Activated effector memory CD4-positive, alpha-beta T cell treated with Interleukin-2 at 50 U/mL for 16 hours (primary cell): ENCODE measurements around the gene RHBDL1.
"Not testable (repeated sequence)": the region's sequence is repeated elsewhere in the genome, so short reads cannot be mapped to it uniquely, and the experiment has no call there.

ENCODE experiments used
- DNase-seq: peaks from one replicate; pipeline ENCODE4 v3.0.0-alpha.2; 2020

Gene RHBDL1

DNA sequence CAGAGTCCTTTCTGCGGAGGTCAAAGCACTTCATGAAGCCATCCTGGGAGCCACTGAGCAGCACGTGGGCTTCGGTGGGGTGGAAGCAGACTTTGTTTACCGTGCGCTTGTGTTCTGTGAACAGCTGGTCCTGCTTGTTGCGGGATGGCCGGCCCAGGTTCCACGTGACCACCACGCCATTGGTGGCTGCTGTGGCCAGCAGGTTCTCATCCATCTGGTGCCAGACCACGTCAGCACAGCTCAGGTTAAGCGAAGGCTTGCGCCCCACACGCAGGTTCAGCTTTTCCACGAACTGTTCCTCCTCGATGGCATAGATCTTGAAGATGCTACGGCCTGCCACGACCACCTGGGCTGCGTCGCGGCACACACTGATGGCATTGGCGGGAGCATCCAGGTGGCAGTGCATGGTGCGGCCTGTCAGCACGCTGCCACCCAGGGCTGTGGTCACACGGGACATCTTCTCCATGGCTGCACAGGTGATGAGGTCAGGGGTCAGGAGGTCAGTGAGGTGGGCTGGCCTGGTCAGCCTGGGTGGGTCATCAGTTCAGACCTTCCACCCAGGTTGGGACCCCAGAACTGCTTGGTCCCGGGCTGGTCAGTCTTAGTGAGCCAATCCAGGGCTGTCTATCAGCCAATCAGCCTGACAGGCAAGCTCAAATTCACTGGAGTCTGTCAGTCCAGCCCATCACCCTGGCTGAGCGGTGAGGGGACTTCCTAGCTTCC is 13.9 kb downstream of the RHBDL1 start:
- DNase-seq: no peak

DNA sequence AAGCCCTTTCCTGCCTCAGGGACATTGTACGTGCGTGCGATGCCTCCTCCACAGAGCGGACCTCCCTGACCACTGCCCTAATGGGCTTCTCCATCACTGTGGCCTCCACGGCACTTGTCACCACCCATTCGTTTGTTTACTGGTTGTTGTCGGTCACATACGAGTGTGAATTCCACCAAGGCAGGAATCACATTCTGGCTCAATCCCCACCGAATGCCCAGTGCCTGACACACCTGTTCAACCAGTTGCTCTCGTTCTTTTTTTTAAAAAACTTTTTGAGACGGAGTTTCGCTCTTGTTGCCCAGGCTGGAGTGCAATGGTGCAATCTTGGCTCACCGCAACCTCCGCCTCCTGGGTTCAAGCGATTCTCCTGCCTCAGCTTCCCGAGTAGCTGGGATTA is 15.8 kb downstream of the RHBDL1 start:
- not testable (repeated sequence) for DNase-seq

DNA sequence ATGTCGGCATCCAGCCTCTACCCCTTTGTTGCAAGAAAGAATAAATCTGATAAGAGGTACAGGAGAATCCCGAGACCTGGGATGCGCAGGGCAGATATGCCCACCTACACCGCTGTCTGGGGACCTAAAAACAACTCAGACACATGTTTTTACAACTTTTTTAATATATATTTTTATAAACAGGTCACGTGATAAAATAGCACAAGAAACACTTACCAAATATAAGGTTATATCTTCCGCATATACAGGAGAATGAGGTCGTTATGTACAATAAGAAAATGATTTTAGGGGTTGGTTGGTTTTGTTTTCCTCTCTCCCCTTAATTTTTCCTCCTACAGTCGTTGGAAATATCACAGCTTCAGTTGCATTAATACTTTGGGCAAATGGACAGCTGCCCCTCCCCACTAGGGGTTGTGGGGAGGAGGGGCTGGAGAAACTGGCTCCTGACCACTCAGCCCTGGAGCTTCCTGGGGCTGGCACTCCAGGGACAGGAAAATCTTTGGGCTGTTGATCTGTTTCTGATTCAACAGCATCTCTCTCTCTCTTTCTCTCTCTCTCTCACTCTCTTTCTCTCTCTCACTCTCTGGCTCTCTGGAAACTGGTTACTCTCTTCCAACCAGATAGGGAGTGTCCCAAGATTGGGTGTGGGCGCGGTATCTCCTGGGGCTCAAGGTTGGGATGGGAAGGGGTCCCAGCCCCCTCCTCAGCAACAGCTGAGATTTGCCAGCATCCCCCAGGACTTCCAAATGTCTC is 17.1 kb downstream of the RHBDL1 start:
- DNase-seq: no peak

DNA sequence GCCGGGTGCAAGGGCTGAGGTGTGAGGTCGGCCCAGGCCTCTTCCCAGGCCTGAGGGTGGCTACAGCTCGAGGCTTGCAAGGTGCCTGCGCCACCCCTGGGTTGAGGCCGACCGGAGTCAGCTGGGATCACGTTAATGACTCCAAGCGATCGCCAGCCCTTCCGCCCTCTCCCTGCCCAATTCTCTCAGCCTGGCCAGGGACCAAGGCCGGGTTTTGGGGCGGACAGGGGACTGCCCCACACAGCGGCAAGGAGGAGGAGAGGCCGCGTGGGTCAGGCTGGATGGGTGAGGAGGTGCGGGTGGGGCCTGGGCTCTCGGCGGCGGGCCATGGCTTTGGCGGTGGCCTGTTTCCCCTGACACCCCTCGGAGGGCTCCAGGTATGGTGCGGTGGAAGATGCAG is 17.9 kb downstream of the RHBDL1 start:
- no peak for DNase-seq

DNA sequence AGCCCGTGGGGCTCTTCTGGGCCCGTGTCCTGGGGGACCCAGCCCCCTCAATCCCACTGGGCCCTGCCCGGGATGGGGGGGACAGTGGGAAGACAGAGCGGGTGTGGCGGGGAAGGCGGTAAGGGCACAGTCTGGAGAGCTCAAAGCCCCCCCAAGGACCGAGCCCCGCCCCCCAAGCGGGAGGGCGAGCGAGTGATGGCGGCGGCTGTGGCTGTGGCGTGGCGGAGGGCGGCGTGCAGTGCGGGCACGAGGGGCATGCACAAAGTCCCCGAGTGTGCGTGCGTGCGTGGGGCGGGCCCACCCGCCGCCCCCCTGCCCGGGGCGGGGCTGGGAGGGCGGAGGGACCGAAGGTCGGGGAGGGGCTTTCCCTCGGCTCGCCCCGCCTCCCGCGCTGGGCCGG is 18.3 kb downstream of the RHBDL1 start:
- no peak for DNase-seq

DNA sequence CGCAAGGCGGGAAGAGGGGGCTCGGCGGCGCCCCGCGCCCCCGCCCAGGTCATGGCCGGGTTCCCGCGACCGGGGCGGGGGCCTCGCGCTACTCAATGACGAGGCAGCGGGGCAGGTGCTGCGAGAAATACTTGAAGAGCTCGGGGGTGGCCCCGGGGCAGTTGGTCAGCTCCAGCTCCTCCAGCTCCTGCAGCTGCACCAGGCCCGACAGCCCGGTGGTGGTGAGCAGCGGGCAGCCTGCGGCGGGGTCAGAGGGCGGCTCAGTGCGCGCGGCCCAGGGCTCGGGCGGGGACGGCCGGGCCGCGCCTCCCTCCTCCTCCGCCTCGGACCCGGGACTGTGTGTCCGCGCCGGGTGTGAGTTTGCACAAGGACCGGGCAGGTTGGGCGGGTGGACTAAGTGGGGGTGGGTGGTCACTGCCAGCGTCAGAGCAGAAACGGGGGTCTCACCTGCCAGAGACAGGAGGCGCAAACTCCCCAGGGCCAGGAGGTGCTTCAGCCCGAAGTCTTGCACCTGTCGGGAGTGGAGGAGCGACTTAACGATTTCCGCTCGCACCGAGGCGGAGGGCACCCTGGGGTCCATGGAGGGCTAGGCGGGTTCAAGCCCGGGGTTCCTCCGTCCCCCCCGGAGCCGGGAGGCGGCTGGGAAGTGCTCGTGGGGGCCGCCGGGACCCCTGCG is 18.9 kb downstream of the RHBDL1 start:
- DNase-seq: no peak

DNA sequence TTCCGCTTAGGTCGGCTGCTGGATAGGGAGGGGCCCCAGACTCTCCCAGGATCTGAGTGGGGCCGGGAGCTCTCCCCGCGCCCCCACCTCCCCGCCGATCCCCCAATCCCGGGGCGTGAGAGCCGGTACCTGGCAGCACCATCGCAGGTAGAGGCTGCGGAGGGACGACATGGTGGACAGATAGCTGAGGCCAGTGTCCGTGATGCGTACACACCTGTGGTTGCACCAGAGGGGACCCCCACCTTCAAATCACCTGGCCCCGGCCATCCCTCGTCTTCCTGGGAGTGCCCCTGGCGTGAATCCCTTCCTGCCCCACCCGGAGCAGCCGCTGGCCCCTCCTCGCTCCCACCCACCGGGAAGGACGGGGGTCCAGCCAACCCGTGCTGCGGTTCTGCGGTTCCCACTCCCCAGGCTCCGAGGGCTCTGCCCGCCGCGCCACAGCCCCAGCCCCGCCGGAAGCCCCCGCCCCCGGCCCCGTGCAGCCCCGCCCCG is 19.4 kb downstream of the RHBDL1 start:
- no peak for DNase-seq

DNA sequence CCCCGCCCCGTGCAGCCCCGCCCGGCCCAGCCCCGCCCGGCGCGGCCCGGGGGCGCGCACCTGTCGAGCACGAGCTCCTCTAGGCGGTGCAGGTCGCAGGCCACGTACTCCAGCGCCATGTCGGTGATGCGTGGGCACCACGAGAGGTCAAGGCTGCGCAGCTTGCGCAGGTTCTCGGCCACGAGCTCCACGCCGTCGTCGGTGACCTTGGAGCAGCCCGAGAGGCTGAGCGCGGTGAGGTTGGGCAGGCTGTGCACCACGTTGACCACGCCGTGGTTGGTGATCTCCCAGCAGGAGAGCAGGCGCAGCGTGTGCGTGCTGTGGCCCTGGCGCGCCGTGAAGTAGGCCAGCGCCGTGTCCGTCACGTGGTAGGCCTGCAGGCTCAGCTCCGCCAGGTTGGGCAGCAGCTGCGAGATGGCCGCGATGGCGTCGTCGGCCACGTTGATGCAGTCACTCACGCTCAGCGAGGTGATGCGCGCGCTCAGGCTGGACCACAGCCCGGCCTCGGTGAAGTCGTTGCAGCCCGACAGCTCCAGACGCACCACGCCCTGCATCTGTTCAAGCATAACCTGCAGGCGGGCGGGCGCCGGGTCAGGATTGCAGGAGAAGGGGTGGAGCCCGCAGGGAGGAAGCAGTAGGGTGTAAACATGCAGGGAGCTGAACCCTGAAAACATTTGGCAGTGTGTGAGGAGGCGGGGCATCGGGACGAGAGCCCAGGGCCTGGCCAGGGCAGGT is 20.1 kb downstream of the RHBDL1 start:
- peak; percentile 73 for DNase-seq

DNA sequence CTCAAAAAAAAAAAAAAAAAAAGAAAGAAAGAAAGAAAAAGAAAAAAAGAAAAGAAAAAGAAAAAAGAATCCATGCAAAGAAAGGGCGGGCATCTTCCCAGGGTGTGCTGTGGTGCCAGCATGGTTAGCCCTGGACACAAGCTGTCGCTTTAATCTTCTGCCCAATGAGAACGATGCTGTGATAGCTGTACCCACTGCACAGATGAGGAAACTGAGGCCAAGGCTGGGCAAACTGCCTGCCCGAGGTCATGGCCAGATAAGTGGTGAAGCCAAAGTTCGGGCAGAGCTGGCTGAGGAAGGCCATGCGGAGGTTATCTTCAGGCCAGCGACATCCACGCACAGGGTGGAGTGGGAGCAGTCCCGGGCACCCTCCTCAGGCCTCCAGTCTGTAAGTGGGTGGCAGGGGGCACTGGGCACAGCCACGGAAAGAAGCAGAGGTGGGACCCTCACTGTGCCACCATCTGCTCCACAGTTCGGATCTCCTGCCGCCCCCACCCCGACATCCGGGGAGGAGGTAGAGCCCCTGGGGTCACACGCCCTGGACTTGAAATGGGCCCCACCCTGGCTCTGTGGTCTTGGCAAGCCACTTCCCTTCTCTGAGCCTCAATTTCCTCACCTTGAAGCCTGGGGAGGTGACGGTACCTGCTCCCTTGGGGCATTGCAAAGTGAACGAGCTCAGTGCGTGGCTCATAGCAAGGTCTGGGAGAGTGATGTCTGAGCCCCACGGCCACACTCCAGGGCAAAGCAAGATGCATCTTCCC is 23.6 kb downstream of the RHBDL1 start:
- no peak for DNase-seq

DNA sequence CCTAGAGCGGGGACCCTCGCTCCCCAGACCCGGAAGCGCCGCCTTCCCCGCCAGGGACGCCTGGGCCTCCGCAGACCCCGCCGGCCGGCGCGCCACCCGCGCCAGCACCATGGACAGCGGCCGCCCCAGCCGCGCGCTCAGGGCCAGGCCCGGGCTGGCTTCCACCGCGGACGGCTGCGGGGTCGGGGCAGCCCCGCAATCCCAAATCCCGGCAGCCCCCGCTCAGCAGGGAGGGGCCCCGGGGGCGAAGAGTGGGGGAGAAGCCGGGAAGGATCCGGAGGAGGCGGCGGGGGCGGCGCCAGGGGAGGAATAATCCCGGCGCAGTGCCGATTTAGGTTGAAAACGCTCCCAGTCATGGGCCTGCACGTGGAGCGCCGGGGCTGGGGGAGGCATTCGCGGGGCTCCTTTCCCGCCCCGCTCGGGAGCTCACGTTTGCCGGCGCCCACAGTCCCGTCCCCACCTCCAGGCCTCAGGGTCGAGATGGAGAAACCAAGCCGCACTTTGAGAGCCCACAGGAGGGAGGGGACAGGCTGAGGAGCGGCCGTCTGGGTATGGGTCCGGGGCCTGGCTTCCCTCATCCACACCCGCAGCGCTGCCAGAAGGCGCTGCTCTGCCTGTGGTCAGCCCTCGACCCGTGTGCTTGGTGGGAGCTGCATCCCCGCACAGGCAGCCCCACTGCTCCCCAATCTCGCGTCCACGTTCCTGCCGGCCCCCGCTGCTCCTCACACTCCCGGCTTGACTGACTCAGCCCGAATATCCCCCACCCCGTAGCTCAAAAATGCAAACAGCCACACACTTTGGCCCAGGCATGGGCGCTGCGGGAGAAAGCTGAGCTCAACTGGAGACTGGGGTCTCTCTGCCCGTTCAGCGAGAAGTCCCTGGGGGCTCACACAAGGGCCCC is 25.5 kb downstream of the RHBDL1 start:
- peak; percentile 40 for DNase-seq

DNA sequence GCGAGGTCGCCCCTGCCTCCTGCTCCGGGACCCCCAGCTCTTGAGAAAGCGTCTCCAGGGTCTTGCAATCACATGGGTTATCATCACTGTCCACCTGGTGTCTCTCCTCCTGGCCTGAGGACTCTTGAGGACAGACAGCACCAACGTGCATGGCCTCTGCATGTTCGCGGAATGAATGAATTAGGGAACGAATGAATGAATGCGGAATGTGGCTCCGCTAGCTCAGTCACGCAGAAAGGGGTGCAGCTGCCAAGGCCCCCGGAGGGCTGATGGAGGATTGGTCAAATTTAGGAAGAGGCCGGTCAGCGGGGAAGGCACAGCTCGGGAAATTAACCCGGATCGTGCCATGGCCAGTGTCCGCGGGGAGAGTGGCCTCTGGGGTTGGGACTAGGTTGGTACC is 26.9 kb downstream of the RHBDL1 start:
- no peak for DNase-seq

DNA sequence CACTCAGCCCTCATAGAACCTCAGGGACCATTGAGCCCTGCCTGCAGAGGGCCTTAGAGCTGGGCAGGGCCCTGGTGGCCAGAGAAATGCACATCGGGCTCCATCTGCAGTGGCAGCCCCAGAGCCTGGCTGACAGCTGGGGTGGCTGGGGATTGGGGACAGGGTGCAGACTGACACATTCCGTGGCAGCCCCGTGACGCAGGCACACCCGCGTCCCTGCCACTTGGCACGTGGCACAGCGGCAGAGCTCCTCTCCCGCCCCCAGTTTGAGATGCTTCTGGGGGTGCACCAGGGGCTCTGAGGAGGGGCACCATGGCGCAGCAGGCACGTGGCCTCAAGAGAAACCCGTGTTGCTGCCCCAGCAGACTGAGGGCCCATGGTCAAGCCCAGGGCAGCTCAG is 27.9 kb downstream of the RHBDL1 start:
- DNase-seq: no peak

DNA sequence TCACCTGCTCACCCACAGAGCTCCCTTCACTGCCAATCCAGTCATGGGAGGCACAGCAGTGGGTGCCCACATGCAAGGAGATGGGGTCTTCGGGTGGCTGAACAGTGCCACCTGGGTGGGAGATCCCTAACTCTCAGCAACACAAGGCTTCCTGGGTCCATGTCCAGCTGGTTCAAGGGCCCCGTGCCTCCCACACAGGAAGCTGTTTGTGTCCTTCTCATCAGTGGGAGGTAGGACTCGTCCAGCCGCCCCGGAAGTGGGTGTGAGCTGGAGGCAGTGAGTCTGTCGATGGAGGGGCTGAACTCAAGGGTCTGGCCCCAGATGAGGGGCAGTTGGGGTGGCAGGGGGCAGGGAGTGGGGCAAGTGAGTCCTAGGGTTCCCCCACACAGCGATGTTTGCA is 28.6 kb downstream of the RHBDL1 start:
- DNase-seq: no peak

DNA sequence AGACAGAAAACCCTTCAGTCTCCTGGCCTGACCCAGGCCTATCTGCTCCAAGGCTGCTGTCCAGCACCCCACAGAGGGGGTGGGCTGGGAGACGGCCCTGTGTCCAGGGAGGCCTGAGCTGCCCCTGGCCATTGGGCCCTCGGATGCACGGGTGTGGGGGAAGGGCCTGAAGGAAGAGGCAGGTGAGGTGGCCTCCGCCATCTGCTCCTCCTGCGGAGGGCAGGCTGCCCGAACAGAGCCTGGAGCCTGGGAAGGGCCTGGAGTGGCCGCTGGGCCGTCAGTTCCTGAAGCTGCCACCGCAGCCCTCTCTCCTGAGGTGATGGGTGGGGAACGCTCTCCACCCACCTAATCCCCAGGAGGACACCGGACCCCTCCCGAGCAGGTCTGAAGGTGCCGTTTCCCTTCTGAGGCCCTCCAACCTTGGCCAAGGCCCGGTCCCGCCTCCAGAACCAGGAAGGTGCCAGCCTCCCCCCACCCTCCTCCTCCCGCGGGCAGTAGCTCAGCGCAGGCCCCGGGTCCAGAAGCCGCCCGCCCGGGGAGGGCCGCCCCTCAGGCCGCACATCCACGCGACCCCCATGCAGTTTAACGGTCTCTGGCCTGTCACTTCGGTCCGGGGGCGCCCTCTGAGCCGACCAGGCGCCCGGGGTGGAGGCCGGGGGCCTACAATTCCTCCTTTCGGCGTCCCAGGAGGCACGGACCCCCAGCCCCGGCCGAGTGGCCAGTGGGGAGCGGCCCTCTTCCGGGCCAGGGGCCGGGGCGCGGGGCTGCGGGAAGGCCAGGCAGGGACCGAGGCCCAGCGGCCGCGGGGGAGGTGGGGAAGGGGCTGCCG is 29.3 kb downstream of the RHBDL1 start:
- DNase-seq: no peak

DNA sequence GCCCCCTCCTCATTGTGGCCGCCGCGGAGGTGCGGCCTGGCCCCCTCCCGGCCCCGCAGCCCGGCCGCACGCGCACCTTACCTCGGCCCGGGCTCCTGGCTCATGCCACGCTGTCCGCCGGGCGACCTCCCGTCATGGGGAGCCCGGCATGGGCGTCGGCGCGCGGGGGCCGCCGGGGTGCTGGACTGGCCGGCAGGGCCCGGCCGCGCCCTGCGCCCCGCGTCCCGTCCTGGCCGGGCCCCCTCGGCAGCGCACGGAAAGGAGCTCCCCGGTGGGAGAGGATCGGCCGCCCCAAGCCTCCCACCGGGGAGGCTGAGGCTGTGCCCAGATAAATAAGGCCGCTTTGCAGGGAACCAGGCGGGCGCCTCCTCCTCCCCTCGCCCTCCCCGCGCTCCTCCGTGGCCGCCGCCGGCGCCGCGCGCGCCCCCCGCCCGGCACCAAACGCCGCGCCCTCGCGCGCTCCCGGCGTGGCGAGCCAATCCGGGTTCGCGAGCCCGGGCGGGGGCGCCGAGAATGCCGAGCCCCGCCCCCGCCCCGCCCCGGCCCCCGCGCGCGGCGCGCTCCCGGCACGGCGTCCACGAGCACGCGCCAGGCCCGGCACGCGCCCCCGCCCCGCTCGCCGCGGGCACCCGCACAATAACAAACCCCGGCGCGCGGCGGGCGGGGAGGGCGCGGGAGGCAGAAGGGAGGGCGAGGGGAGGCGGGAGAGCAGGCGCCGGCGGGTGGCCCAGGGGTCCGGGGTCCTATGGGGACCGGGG is 30.1 kb downstream of the RHBDL1 start, which contains the start of gene FBXL16:
FBXL16 (minus strand) TSS at position 371 of the 758 bp plus-strand sequence. CDS start 8,396 bp downstream, outside the sequence.
- DNase-seq: no peak

DNA sequence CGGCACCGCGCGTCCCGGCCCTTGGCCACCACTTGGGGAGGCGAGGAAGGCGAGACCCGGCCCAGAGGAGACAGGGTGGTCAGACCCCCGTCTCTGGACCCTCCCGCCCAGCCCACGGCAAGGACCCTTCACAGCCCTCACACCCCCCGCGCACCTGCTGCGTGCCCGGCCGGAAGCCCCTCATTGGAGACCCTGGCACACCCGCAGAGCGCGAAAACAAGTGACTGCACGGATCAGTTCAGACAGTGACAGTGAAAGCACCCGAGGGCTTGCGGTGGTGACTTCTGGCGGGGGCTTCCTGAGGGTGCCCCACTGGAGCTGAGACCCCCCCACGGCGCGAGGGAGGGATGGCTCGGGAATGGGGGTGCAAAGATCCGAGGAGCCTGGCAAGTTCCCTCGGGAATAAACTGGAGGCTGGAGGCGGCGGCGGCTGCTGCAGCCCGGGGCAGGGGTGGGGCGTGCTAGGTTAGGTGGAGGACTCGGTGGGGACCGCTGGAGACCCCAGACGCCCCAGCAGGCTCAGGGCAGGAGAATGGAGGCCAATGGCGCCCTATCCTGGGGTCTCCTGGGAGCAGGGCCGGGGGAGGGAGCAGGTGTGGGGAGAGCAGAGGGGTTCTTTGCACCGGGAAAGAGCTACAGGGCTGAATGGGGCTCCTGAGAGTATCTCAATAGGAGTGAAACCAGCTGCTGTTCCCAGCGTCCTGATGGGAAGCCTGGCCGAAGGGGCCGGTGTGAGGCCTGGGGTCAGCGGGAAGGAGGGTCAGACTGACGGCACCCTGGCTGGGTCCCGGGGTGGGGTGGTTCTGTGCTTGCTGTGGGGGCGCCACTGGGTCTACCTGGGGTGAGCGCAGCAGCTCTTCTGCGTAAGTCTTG is 31.0 kb downstream of the RHBDL1 start:
- no peak for DNase-seq

DNA sequence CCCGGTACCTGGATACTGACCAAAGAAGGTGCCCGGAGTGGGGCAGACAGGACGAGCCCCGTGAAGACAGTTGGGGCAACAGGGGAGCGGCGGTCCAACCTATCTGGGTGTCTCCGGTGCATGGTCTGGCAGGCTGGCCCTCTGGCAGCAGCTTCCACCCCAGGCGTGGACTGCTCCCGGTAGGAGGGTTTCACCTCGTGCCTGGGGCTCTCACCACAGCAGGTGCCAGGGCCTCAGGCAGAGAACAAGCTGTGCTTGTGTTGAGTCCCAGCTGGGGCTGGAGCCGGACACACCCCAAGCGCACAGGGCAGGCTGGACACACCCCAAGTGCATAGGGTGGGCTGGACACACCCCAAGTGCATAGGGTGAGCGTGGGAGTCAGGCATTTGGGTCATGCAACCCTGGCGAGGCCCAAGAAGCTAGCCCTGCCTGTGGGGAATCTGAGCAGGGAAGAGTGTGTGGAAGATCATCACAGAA is 31.6 kb downstream of the RHBDL1 start:
- no peak for DNase-seq

DNA sequence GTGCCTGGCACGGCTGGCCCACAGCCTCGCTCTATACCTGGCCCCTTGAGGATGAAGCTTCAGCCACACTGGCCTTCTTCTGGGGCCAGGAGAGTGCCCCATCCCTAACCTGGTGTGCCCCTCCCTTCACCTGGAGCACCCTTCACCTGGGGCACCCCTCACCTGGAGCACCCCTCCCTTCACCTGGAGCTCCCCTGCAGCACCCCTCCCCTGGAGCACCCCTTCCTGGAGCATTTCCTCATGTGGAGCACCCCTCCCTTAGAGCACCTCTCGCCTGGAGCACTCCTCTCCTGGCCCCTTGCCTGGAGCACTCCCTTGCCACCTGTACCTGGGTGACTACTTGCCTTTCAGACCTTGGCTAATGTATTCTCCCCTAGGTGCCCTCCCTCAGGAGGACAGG is 32.5 kb downstream of the RHBDL1 start:
- DNase-seq: no peak
